Right lobe of liver (tissue), 4 donors: ENCODE results near the gene SLC38A10.

Source experiments
- CTCF ChIP-seq, 4 donors: fragments of 200-600 bp in 3 of 4; fragments of 450-650 bp in 1 of 4; IDR thresholded peaks; one replicate each; pipeline versions ENCODE4 v1.5.1 to v1.8.0; 2016 to 2022; ENCODE audit warnings: antibody characterized with exemption in 4 of 4, mild to moderate bottlenecking in 2 of 4
- POLR2A ChIP-seq: fragments of 450-650 bp; IDR thresholded peaks from one replicate; pipeline ENCODE4 v1.6.1; 2017; ENCODE audit warnings: antibody characterized with exemption, mild to moderate bottlenecking
- donor health status: DM: no; HTN: no; CAD: no.
- donor health status: DM: no; HTN: no; CAD: no.
- donor health status: DM: no; HTN: yes; CAD: no.

GRCh38 chr17:81331527-81332043 is 36.5 kb upstream of the SLC38A10 start:
- TF ChIP-seq CTCF (IDR thresholded peaks at IDR 0.05) = no peak
- TF ChIP-seq POLR2A = no peak
